ENCODE results near the gene ILF3. TPM values are rescaled to one million over a fixed set of nuclear protein-coding genes. Genes with fewer than 3 reads are reported as not detected.

The ILF3 gene
- total and polyA plus RNA-seq, 2 experiments from 2014 or later: 191 to 224 TPM

GRCh38 chr19:10679743-10680142 lies 25.6 kb downstream of the ILF3 start:
- Histone ChIP-seq H3K27me3 (no peaks in the 10 kb centered on the region), H3K4me3 (no peak overlapping the region), H3K36me3 (peaks cover 88% of the 10 kb centered on the region), H3K4me1 (ENCODE audit: low read depth) (peaks cover 9% of the 10 kb centered on the region), H3K9me3 (ENCODE audit: low read depth) (no peaks in the 10 kb centered on the region), H3K27ac (no peak overlapping the region)
- DNase-seq (ENCODE audit: low read depth in 1 of 2, low spot score in 1 of 2): no peak
- no peak for TF ChIP-seq CTCF (IDR thresholded peaks at IDR 0.05; ENCODE audit: low read depth, low read length)

- Histone ChIP-seq H3K27ac (no peak overlapping the region), H3K9me3 (ENCODE audit: low read depth) (no peaks in the 10 kb centered on the region), H3K36me3 (peaks cover 89% of the 10 kb centered on the region), H3K4me3 (no peak overlapping the region), H3K27me3 (no peaks in the 10 kb centered on the region), H3K4me1 (ENCODE audit: low read depth) (peaks cover 9% of the 10 kb centered on the region)
- no peak for DNase-seq (ENCODE audit: low read depth in 1 of 2, low spot score in 1 of 2)
- no peak for TF ChIP-seq CTCF (IDR thresholded peaks at IDR 0.05; ENCODE audit: low read depth, low read length)
Observed at GRCh38 chr19:10680545-10681135, 26.5 kb downstream of the ILF3 start.

GRCh38 chr19:10681658-10682057 lies 27.5 kb downstream of the ILF3 start:
- no peak overlapping the region for H3K27ac ChIP-seq
- no peak for TF ChIP-seq CTCF (IDR thresholded peaks at IDR 0.05; ENCODE audit: low read depth, low read length)
- no peak for DNase-seq (ENCODE audit: low read depth in 1 of 2, low spot score in 1 of 2)
- peaks cover 9% of the 10 kb centered on the region for H3K4me1 ChIP-seq (ENCODE audit: low read depth)
- no peak overlapping the region for H3K4me3 ChIP-seq
- no peaks in the 10 kb centered on the region for H3K27me3 ChIP-seq
- H3K9me3 ChIP-seq (ENCODE audit: low read depth): no peaks in the 10 kb centered on the region
- H3K36me3 ChIP-seq: peaks cover 95% of the 10 kb centered on the region

GRCh38 chr19:10682397-10683063 lies 28.4 kb downstream of the ILF3 start:
- no peaks in the 10 kb centered on the region for H3K27me3 ChIP-seq
- H3K27ac ChIP-seq: no peak overlapping the region
- H3K36me3 ChIP-seq: peaks cover 92% of the 10 kb centered on the region
- no peak overlapping the region for H3K4me3 ChIP-seq
- DNase-seq (ENCODE audit: low read depth in 1 of 2, low spot score in 1 of 2): no peak
- H3K9me3 ChIP-seq (ENCODE audit: low read depth): no peaks in the 10 kb centered on the region
- peaks cover 9% of the 10 kb centered on the region for H3K4me1 ChIP-seq (ENCODE audit: low read depth)
- TF ChIP-seq CTCF (IDR thresholded peaks at IDR 0.05; ENCODE audit: low read depth, low read length): no peak

- no peak for DNase-seq (ENCODE audit: low read depth in 1 of 2, low spot score in 1 of 2)
- H3K27me3 ChIP-seq: no peaks in the 10 kb centered on the region
- no peaks in the 10 kb centered on the region for H3K9me3 ChIP-seq (ENCODE audit: low read depth)
- no peak overlapping the region for H3K27ac ChIP-seq
- no peak overlapping the region for H3K4me3 ChIP-seq
- H3K36me3 ChIP-seq: peaks cover 92% of the 10 kb centered on the region
- no peak for TF ChIP-seq CTCF (IDR thresholded peaks at IDR 0.05; ENCODE audit: low read depth, low read length)
- H3K4me1 ChIP-seq (ENCODE audit: low read depth): peaks cover 5% of the 10 kb centered on the region
Observed at GRCh38 chr19:10683064-10683426, 28.9 kb downstream of the ILF3 start.

All from cardiac muscle cell (in vitro differentiated cells and primary cell).